Measurements from ENCODE around the gene ZFP64.

ZFP64 gene

GRCh38 chr20:52118016-52118623 is 73.5 kb downstream of the ZFP64 start:
- in situ Hi-C loops (cut with HindIII; ENCODE audit: low sequenced_read_pairs) = no loop called here

- in situ Hi-C loops (cut with HindIII; ENCODE audit: low sequenced_read_pairs) = no loop called here
These were observed 81.1 kb downstream of the ZFP64 start for GRCh38 chr20:52110456-52110855.

GRCh38 chr20:52105442-52106422 is 85.8 kb downstream of the ZFP64 start:
- in situ Hi-C loops (cut with HindIII; ENCODE audit: low sequenced_read_pairs) = no loop called here

GRCh38 chr20:52104546-52105441 is 86.8 kb downstream of the ZFP64 start:
- in situ Hi-C loops (cut with HindIII; ENCODE audit: low sequenced_read_pairs) = loop anchor here (5.0 kb wide), 1 partner anchor 57 kb away; no protein-coding TSS in a partner anchor

GRCh38 chr20:52103913-52104545 is 87.5 kb downstream of the ZFP64 start:
- in situ Hi-C loops (cut with HindIII; ENCODE audit: low sequenced_read_pairs) = loop anchor here (5.0 kb wide), 1 partner anchor 57 kb away; no protein-coding TSS in a partner anchor

- in situ Hi-C loops (cut with HindIII; ENCODE audit: low sequenced_read_pairs) = loop anchor here (5.0 kb wide), 1 partner anchor 56 kb away; no protein-coding TSS in a partner anchor
These were observed 88.2 kb downstream of the ZFP64 start for GRCh38 chr20:52103335-52103912.

- in situ Hi-C loops (cut with HindIII; ENCODE audit: low sequenced_read_pairs) = loop anchor here (5.0 kb wide), 1 partner anchor 55 kb away; no protein-coding TSS in a partner anchor
These were observed 89.0 kb downstream of the ZFP64 start for GRCh38 chr20:52102559-52102958.

GRCh38 chr20:52102126-52102525 is 89.5 kb downstream of the ZFP64 start:
- in situ Hi-C loops (cut with HindIII; ENCODE audit: low sequenced_read_pairs) = loop anchor here (5.0 kb wide), 1 partner anchor 55 kb away; no protein-coding TSS in a partner anchor
